GM12878 (cell line): ENCODE measurements around the gene ERBB3. TPM values are rescaled to one million over a fixed set of nuclear protein-coding genes. Genes with fewer than 3 reads are reported as not detected.

Experiments
- ATAC-seq: fragments of 200-7000 bp; cut with Tn5 transposase; 3 replicates; pipeline ENCODE4 v1.9.1; 2020; ENCODE audit warnings: mild to moderate bottlenecking, moderate library complexity
- BruUV-seq: library from RNA; stranded (reverse); fragments of 400-500 nt; replicated peaks from 2 replicates; lab custom pipeline; 2021; lab: Mats Ljungman, UMichigan
- CTCF ChIA-PET: fragments of 300-600 bp; sonication (Branson Sonifier 250); formaldehyde crosslinking; extraction: SDS; loops from one replicate; lab custom pipeline; 2021; ENCODE audit warnings: inconsistent platforms; lab: Yijun Ruan, JAX
- POLR2A ChIA-PET: fragments of 350-600 bp; formaldehyde crosslinking; extraction: SDS; loops from one replicate; lab custom pipeline; 2021; ENCODE audit warnings: inconsistent platforms; lab: Charles Lee
- RAD21 ChIA-PET: fragments of 300-600 bp; sonication (Branson Sonifier 250); formaldehyde crosslinking; loops from one replicate; lab custom pipeline; 2023; ENCODE audit warnings: antibody characterized with exemption; ENCODE audit not compliant: unreplicated experiment; lab: Charles Lee
- SMC1A ChIA-PET: fragments of 300-600 bp; sonication (Branson Sonifier 250); formaldehyde crosslinking; loops from one replicate; lab custom pipeline; 2023; ENCODE audit not compliant: unreplicated experiment, uncharacterized antibody; lab: Charles Lee
- DNase-seq: peaks from one replicate; pipeline ENCODE4 v3.0.0-alpha.2; 2011; ENCODE audit warnings: low read depth, low spot score
- FAIRE-seq: peaks from 3 replicates; lab custom pipeline; 2011; peaks lifted over from hg19 to GRCh38; lab: Jason Lieb, UNC
- H2AFZ ChIP-seq: 2 replicates; pipeline ENCODE4 v1.6.0; 2011; ENCODE audit warnings: low read depth, low read length, control low read depth; ENCODE audit not compliant: control insufficient read depth
- H3K27ac ChIP-seq: 2 replicates; pipeline ENCODE4 v1.5.1; 2011; ENCODE audit warnings: control low read depth; ENCODE audit not compliant: control insufficient read depth, insufficient read depth
- H3K27me3 ChIP-seq, 2 experiments: replicated peaks in 1 of 2; 2 replicates each; pipeline versions ENCODE4 v1.6.0 to v1.6.1; 2011; ENCODE audit warnings: low read length in 1 of 2; ENCODE audit not compliant: control insufficient read depth in 2 of 2, insufficient read depth in 2 of 2
- H3K36me3 ChIP-seq, 2 experiments: 2 replicates each; pipeline ENCODE4 v1.5.1; 2011; ENCODE audit warnings: low read length in 1 of 2; ENCODE audit not compliant: control insufficient read depth in 2 of 2, insufficient read depth in 2 of 2
- H3K4me1 ChIP-seq: 2 replicates; pipeline ENCODE4 v1.6.1; 2011; ENCODE audit warnings: mild to moderate bottlenecking, low read length, moderate library complexity, mixed read lengths; ENCODE audit not compliant: control insufficient read depth, insufficient read depth
- H3K4me2 ChIP-seq: 2 replicates; pipeline ENCODE4 v1.6.0; 2011; ENCODE audit warnings: control low read depth; ENCODE audit not compliant: control insufficient read depth, insufficient read depth
- H3K4me3 ChIP-seq: fragments of 200-600 bp; sonication (generic); 2 replicates; pipeline ENCODE4 v1.5.1; 2016
- H3K79me2 ChIP-seq: 2 replicates; pipeline ENCODE4 v1.6.0; 2011; ENCODE audit warnings: low read length; ENCODE audit not compliant: control insufficient read depth, insufficient read depth
- H3K9ac ChIP-seq: 2 replicates; pipeline ENCODE4 v1.8.0; 2011; ENCODE audit warnings: low read length, control low read depth, mixed read lengths; ENCODE audit not compliant: control insufficient read depth, insufficient read depth
- H3K9me3 ChIP-seq: replicated peaks from 3 replicates; pipeline ENCODE4 v1.5.1; 2011; ENCODE audit warnings: mild to moderate bottlenecking, low read length; ENCODE audit not compliant: control insufficient read depth, insufficient read depth
- H4K20me1 ChIP-seq: 2 replicates; pipeline ENCODE4 v1.6.0; 2011; ENCODE audit not compliant: control insufficient read depth, insufficient read depth
- BMI1 ChIP-seq: fragments of 450-650 bp; IDR thresholded peaks from 2 replicates; pipeline ENCODE4 v1.6.1; 2016; ENCODE audit warnings: mild to moderate bottlenecking, moderate library complexity, borderline replicate concordance
- IKZF2 ChIP-seq, 2 experiments: fragments of 450-650 bp; IDR thresholded peaks; 2 replicates each; pipeline ENCODE4 v1.6.1; 2017; ENCODE audit warnings: mild to moderate bottlenecking in 2 of 2, moderate library complexity in 2 of 2
- KDM1A ChIP-seq: fragments of 200-600 bp; sonication (generic); IDR thresholded peaks from 2 replicates; pipeline ENCODE4 v1.6.1; 2016; ENCODE audit warnings: borderline replicate concordance
- MYB ChIP-seq: fragments of 150-350 bp; IDR thresholded peaks from 2 replicates; pipeline ENCODE4 v1.6.1; 2014; ENCODE audit warnings: mild to moderate bottlenecking, low read depth, low read length, borderline replicate concordance
- MYC ChIP-seq: IDR thresholded peaks from 2 replicates; pipeline ENCODE4 v1.6.1; 2011; ENCODE audit warnings: mild to moderate bottlenecking, low read length, moderate library complexity, inconsistent platforms; ENCODE audit not compliant: insufficient read depth, insufficient replicate concordance, insufficient read length, severe bottlenecking
- NFYB ChIP-seq: IDR thresholded peaks from 2 replicates; pipeline ENCODE4 v1.6.1; 2011; ENCODE audit warnings: low read depth, mild to moderate bottlenecking, low read length, improper control_type of control experiment, moderate library complexity; ENCODE audit not compliant: insufficient read depth
- NRF1 ChIP-seq: conservative IDR thresholded peaks from 2 replicates; pipeline ENCODE4 v1.6.1; 2011; ENCODE audit warnings: mild to moderate bottlenecking, low read depth, low read length, improper control_type of control experiment
- POLR2AphosphoS2 ChIP-seq: IDR thresholded peaks from 2 replicates; pipeline ENCODE4 v1.6.1; 2011; ENCODE audit warnings: low read depth, mild to moderate bottlenecking, low read length, improper control_type of control experiment, moderate library complexity
- SIN3A ChIP-seq: IDR thresholded peaks from 2 replicates; pipeline ENCODE4 v1.6.1; 2012; ENCODE audit warnings: low read depth, low read length, improper control_type of control experiment
- SMARCA5 ChIP-seq: fragments of 450-650 bp; IDR thresholded peaks from 2 replicates; pipeline ENCODE4 v1.6.1; 2017; ENCODE audit warnings: mild to moderate bottlenecking
- SPI1 ChIP-seq: IDR thresholded peaks from 2 replicates; pipeline ENCODE4 v1.6.1; 2011; ENCODE audit warnings: low read depth, mild to moderate bottlenecking, low read length, moderate library complexity, borderline replicate concordance; ENCODE audit not compliant: insufficient read depth
- SREBF2 ChIP-seq: IDR thresholded peaks from 2 replicates; pipeline ENCODE4 v1.6.1; 2012; ENCODE audit warnings: mild to moderate bottlenecking, low read length
- STAT3 ChIP-seq: IDR thresholded peaks from 2 replicates; pipeline ENCODE4 v1.6.1; 2011; ENCODE audit warnings: low read depth, low read length, improper control_type of control experiment
- WRNIP1 ChIP-seq: IDR thresholded peaks from 2 replicates; pipeline ENCODE4 v1.6.1; 2011; ENCODE audit warnings: low read depth, low read length, improper control_type of control experiment, borderline replicate concordance
- WGBS: methylation state at CpG from one replicate; pipeline ENCODE4 v1.1.6; 2016; ENCODE audit warnings: low lambda C conversion rate; ENCODE audit not compliant: insufficient replicate concordance, insufficient coverage; ENCODE audit errors: missing lambda C conversion rate; 5-methylcytosine and 5-hydroxymethylcytosine counted together
- in situ Hi-C: fragments of 300-500 bp; cut with MboI; formaldehyde crosslinking; loops from 9 replicates; pipeline ENCODE4 v1.14.3; 2018; ENCODE audit warnings: mixed read lengths
- intact Hi-C: fragments of 100-400 bp; cut with micrococcal nuclease; formaldehyde crosslinking; loops from one replicate; pipeline ENCODE4 v1.14.2; 2022; ENCODE audit not compliant: unreplicated experiment
- polyA plus RNA-seq, 11 experiments: library from polyadenylated mRNA; depleted of rRNA in 4 of 11; unstranded in 6 of 11; stranded (reverse) in 5 of 11; fragments of >200 nt; fragmentation: Nextera tagmentation in 4 of 11; fragmentation: Illumina TruSeq in 1 of 11; extraction: Ambion mirVana in 4 of 11; extraction: Trizol in 1 of 11; gene quantifications; 1 replicate in 1 of 11; 2 replicates in 10 of 11; pipeline versions ENCODE4 v1.2.1 to v1.2.3, GENCODE V29; 2011 to 2016; ENCODE audit warnings: inconsistent platforms in 2 of 11, missing spikeins in 2 of 11, low read depth in 1 of 11
- total RNA-seq, 4 experiments: library from RNA; depleted of rRNA in 3 of 4; stranded (reverse); fragments of >200 nt in 3 of 4; fragmentation: Illumina TruSeq in 1 of 4; extraction: Trizol in 1 of 4; gene quantifications; 2 replicates each; pipeline versions ENCODE4 v1.2.1 to v1.2.3, GENCODE V29; 2013 to 2021
- TF ChIP-seq, protein P1 (sequence below): fragments of 150-350 bp; IDR thresholded peaks from 2 replicates; pipeline ENCODE4 v1.6.1; 2014; ENCODE audit warnings: mild to moderate bottlenecking, low read depth, low read length
- TF ChIP-seq, protein P2 (sequence below): fragments of 450-650 bp; IDR thresholded peaks from 2 replicates; pipeline ENCODE4 v1.6.1; 2016; ENCODE audit warnings: mild to moderate bottlenecking

Gene ERBB3
- total and polyA plus RNA-seq, 10 of the 15 experiments (the other 5 are each of a cell fraction or from before 2014, with no cell fraction given) = 0.03 to 0.72 (median 0.04) TPM; not detected in 5

DNA sequence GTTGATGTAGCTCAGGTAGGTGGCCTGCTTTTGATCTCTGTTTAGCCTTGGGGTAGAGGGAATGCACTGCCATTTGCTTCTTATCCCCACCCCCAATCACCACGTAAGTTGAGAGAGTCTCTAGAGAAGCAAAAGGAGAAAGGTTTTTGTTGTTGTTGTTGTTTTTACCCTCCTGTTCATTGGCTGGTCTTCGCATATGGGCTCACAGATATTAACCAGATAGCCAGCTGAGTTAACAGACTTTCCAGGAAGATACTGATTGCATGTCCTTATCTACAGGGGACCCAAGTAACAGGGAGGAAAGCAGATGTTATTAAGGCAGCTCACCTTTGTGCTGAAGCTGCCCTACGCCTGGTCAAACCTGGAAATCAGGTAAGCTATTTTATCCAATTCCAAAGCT is 27.3 kb downstream of the ERBB3 start:
- 96% methylated on average over 3 of the region's 3 CpGs for WGBS
- DNase-seq (no peak), ATAC-seq (no peak), FAIRE-seq (no peak)
- peak overlapping the region; percentile 91 for H3K4me2 ChIP-seq
- H4K20me1 ChIP-seq = no peaks in the 10 kb centered on the region
- ChIA-PET SMC1A (interaction anchor here (1.0 to 2.6 kb wide), 5 partner anchors 8 to 289 kb away, joined by 3 to 8 read pairs (median 4); partner anchors contain the start of genes ORMDL2 and SARNP), RAD21 (interaction anchor here (0.9 kb wide), 1 partner anchor 370 kb away, joined by 3 read pairs; no protein-coding TSS in a partner anchor), POLR2A (interaction anchor here (0.5 to 6.3 kb wide), 4 partner anchors 10 to 252 kb away, joined by 3 to 95 read pairs (median 3); partner anchors contain the start of genes RPL41, SMARCC2, STAT2 and ZC3H10)
- BruUV-seq = no TSS peak
- in situ Hi-C loops (no loop called here), intact Hi-C loops (no loop called here)
- no peaks in the 10 kb centered on the region for H3K9me3 ChIP-seq
- H3K27me3 ChIP-seq = no peaks in the 10 kb centered on the region
- no peak overlapping the region; the same call in 1 of the 2 replicates for H3K9ac ChIP-seq
- peak overlapping the region; percentile 97; the same call in 1 of the 2 replicates for H3K4me3 ChIP-seq
- H3K36me3 ChIP-seq = peaks cover 17 to 39% of the 10 kb centered on the region in 2 experiments
- H2AFZ ChIP-seq = no peak overlapping the region
- no peak for TF ChIP-seq SREBF2
- TF ChIP-seq NFYB = no peak
- TF ChIP-seq POLR2AphosphoS2 = no peak
- no peak for TF ChIP-seq MYC
- TF ChIP-seq STAT3 = no peak
- no peak for TF ChIP-seq SIN3A
- no peak for TF ChIP-seq KDM1A
- no peak for TF ChIP-seq SMARCA5
- TF ChIP-seq, protein P1, sequence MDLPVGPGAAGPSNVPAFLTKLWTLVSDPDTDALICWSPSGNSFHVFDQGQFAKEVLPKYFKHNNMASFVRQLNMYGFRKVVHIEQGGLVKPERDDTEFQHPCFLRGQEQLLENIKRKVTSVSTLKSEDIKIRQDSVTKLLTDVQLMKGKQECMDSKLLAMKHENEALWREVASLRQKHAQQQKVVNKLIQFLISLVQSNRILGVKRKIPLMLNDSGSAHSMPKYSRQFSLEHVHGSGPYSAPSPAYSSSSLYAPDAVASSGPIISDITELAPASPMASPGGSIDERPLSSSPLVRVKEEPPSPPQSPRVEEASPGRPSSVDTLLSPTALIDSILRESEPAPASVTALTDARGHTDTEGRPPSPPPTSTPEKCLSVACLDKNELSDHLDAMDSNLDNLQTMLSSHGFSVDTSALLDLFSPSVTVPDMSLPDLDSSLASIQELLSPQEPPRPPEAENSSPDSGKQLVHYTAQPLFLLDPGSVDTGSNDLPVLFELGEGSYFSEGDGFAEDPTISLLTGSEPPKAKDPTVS = no peak
- no peak for TF ChIP-seq IKZF2 (IDR thresholded peaks at IDR 0.05)
- no peak for TF ChIP-seq NRF1
- TF ChIP-seq SPI1 = no peak
- no peak for TF ChIP-seq BMI1
- no peak for TF ChIP-seq MYB
- no peak for TF ChIP-seq WRNIP1
- TF ChIP-seq, protein P2, sequence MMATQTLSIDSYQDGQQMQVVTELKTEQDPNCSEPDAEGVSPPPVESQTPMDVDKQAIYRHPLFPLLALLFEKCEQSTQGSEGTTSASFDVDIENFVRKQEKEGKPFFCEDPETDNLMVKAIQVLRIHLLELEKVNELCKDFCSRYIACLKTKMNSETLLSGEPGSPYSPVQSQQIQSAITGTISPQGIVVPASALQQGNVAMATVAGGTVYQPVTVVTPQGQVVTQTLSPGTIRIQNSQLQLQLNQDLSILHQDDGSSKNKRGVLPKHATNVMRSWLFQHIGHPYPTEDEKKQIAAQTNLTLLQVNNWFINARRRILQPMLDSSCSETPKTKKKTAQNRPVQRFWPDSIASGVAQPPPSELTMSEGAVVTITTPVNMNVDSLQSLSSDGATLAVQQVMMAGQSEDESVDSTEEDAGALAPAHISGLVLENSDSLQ = no peak
- TF ChIP-seq, all 136 proteins: peak for 0
- peaks cover 36% of the 10 kb centered on the region for H3K79me2 ChIP-seq
- H3K4me1 ChIP-seq = peaks cover 3% of the 10 kb centered on the region; the same call in 1 of the 2 replicates
- H3K27ac ChIP-seq = no peak overlapping the region
- CTCF ChIA-PET = interaction anchor here (1.1 to 2.0 kb wide), 7 partner anchors 10 to 370 kb away, joined by 3 to 6 read pairs (median 5); partner anchors contain the start of gene ZC3H10
